Hepatocyte (in vitro differentiated cells): Measurements from ENCODE around the gene RBM17. TPM values are rescaled to one million over a fixed set of nuclear protein-coding genes. Genes with fewer than 3 reads are reported as not detected.

Experiments
- DNase-seq: peaks from one replicate; pipeline ENCODE4 v3.0.0-alpha.2; 2016; ENCODE audit warnings: low spot score
- H2AFZ ChIP-seq: fragments of 200-600 bp; sonication (generic); 2 replicates; pipeline ENCODE4 v1.6.0; 2016; ENCODE audit warnings: antibody characterized with exemption, mild to moderate bottlenecking
- H3K27ac ChIP-seq: fragments of 200-600 bp; sonication (generic); 2 replicates; pipeline ENCODE4 v1.5.1; 2016; ENCODE audit warnings: mild to moderate bottlenecking
- H3K27me3 ChIP-seq: fragments of 200-600 bp; sonication (generic); 2 replicates; pipeline ENCODE4 v1.6.1; 2016
- H3K36me3 ChIP-seq: fragments of 200-600 bp; sonication (generic); replicated peaks from 2 replicates; pipeline ENCODE4 v1.5.1; 2016; ENCODE audit warnings: low read depth; ENCODE audit not compliant: insufficient read depth
- H3K4me1 ChIP-seq: fragments of 200-600 bp; sonication (generic); 2 replicates; pipeline ENCODE4 v1.5.1; 2016; ENCODE audit warnings: mild to moderate bottlenecking, moderate library complexity; ENCODE audit not compliant: insufficient read depth
- H3K4me2 ChIP-seq: fragments of 200-600 bp; sonication (generic); 2 replicates; pipeline ENCODE4 v1.6.0; 2016
- H3K4me3 ChIP-seq: fragments of 200-600 bp; sonication (generic); 2 replicates; pipeline ENCODE4 v1.5.1; 2016; ENCODE audit warnings: mild to moderate bottlenecking
- H3K79me2 ChIP-seq: fragments of 200-600 bp; sonication (generic); 2 replicates; pipeline ENCODE4 v1.6.0; 2017; ENCODE audit warnings: mild to moderate bottlenecking
- H3K9me2 ChIP-seq: fragments of 200-600 bp; sonication (generic); replicated peaks from 2 replicates; pipeline ENCODE4 v1.6.0; 2017; ENCODE audit warnings: mild to moderate bottlenecking; ENCODE audit not compliant: insufficient read depth
- H3K9me3 ChIP-seq: fragments of 200-600 bp; sonication (generic); 2 replicates; pipeline ENCODE4 v1.5.1; 2016; ENCODE audit warnings: low read depth, mild to moderate bottlenecking
- H4K20me1 ChIP-seq: fragments of 200-600 bp; sonication (generic); 2 replicates; pipeline ENCODE4 v1.6.0; 2016; ENCODE audit warnings: mild to moderate bottlenecking; ENCODE audit not compliant: insufficient read depth, poor library complexity, severe bottlenecking
- CTCF ChIP-seq: fragments of 200-600 bp; sonication (generic); IDR thresholded peaks from 2 replicates; pipeline ENCODE4 v1.5.1; 2016; ENCODE audit warnings: antibody characterized with exemption, mild to moderate bottlenecking; ENCODE audit not compliant: poor library complexity
- EZH2 ChIP-seq: fragments of 200-600 bp; sonication (generic); IDR thresholded peaks from 2 replicates; pipeline ENCODE4 v1.6.1; 2016; ENCODE audit warnings: antibody characterized with exemption, mild to moderate bottlenecking, borderline replicate concordance
- EZH2phosphoT487 ChIP-seq: fragments of 200-600 bp; sonication (generic); IDR thresholded peaks from one replicate; pipeline ENCODE4 v1.6.1; 2018; ENCODE audit warnings: antibody characterized with exemption, mild to moderate bottlenecking, low read depth, moderate library complexity; ENCODE audit not compliant: unreplicated experiment, severe bottlenecking
- WGBS: methylation state at CpG from one replicate; pipeline ENCODE4 v1.1.6; 2016; ENCODE audit warnings: low lambda C conversion rate; ENCODE audit errors: missing lambda C conversion rate; 5-methylcytosine and 5-hydroxymethylcytosine counted together
- polyA plus RNA-seq: library from polyadenylated mRNA; unstranded; fragments of >200 nt; fragmentation: Nextera tagmentation; extraction: Ambion mirVana; gene quantifications from 2 replicates; pipeline ENCODE4 v1.2.1, GENCODE V29; 2016
- total RNA-seq: library from RNA; depleted of rRNA; stranded (reverse); fragments of >200 nt; gene quantifications from 2 replicates; pipeline ENCODE4 v1.2.3, GENCODE V29; 2014

RBM17 gene
- total and polyA plus RNA-seq, 2 experiments from 2014 or later, result 46.7 to 112 TPM

- Histone ChIP-seq H4K20me1 (no peaks in the 10 kb centered on the region), H3K27me3 (no peaks in the 10 kb centered on the region), H3K4me2 (no peak overlapping the region), H3K27ac (no peak overlapping the region), H2AFZ (no peak overlapping the region), H3K9me2 (no peaks in the 10 kb centered on the region), H3K9me3 (no peaks in the 10 kb centered on the region), H3K36me3 (no peaks in the 10 kb centered on the region), H3K4me1 (no peaks in the 10 kb centered on the region), H3K4me3 (no peak overlapping the region), H3K79me2 (no peaks in the 10 kb centered on the region)
- TF ChIP-seq CTCF (no peak), EZH2phosphoT487 (no peak), EZH2 (no peak)
- 85% methylated on average over 8 of the region's 8 CpGs for WGBS
- DNase-seq, result no peak
Observed at GRCh38 chr10:6128087-6128486, 39.3 kb downstream of the RBM17 start.

DNA sequence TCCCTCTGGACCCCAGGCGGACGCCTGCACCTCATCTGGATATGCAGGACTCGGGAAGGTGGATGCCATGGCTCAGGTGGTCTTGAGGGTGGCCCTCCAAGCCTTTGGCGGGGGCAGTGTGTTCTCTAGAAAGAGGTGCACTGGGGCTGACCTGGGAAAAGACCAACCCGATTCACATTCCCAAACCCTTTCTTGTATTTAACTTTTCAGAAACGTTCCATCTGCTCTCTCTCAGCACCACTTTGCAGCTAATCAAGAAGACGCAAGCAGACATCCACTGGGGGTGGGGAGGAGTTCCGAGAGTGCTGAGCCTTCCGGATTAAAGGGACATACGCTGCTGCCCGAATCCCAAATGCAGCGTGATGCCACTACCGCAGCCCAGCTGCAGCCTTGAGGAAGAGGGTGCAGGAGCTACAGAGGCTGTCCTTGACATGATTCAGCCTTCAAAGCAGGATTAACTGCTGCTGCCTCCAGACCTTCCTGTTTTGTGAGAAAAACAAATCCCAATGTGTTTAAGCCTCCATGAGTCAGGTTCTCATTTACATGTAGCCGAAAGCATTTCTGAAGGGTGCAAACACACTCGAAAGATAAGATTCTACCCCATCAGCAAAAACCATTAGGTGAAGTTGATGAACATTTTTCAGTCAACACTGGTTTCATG, 39.9 kb downstream of the RBM17 start:
- H3K27ac ChIP-seq, result no peak overlapping the region
- H3K4me1 ChIP-seq, result no peaks in the 10 kb centered on the region
- no peaks in the 10 kb centered on the region for H3K79me2 ChIP-seq
- no peaks in the 10 kb centered on the region for H3K36me3 ChIP-seq
- peak overlapping the region; percentile 50 for H3K4me2 ChIP-seq
- no peak overlapping the region for H3K4me3 ChIP-seq
- H3K9me2 ChIP-seq, result no peaks in the 10 kb centered on the region
- no peaks in the 10 kb centered on the region for H3K9me3 ChIP-seq
- H2AFZ ChIP-seq, result no peak overlapping the region
- 26% methylated on average over 15 of the region's 15 CpGs for WGBS
- no peaks in the 10 kb centered on the region for H3K27me3 ChIP-seq
- DNase-seq, result peak; percentile 44
- TF ChIP-seq EZH2phosphoT487 (no peak), CTCF (no peak), EZH2 (no peak)
- H4K20me1 ChIP-seq, result no peaks in the 10 kb centered on the region

- H2AFZ ChIP-seq, result no peak overlapping the region
- no peaks in the 10 kb centered on the region for H3K27me3 ChIP-seq
- DNase-seq, result no peak
- H3K36me3 ChIP-seq, result no peaks in the 10 kb centered on the region
- H4K20me1 ChIP-seq, result no peaks in the 10 kb centered on the region
- no peaks in the 10 kb centered on the region for H3K9me2 ChIP-seq
- no peaks in the 10 kb centered on the region for H3K4me1 ChIP-seq
- no peak for TF ChIP-seq CTCF
- no peak for TF ChIP-seq EZH2phosphoT487
- TF ChIP-seq EZH2, result no peak
- 86% methylated on average over 7 of the region's 7 CpGs for WGBS
- H3K4me3 ChIP-seq, result no peak overlapping the region
- H3K79me2 ChIP-seq, result no peaks in the 10 kb centered on the region
- H3K9me3 ChIP-seq, result no peaks in the 10 kb centered on the region
- H3K4me2 ChIP-seq, result no peak overlapping the region
- H3K27ac ChIP-seq, result no peak overlapping the region
Observed at GRCh38 chr10:6130848-6131470, 42.1 kb downstream of the RBM17 start.
